GM20431 (cell line): ENCODE results near the gene NRG3.
"Not testable (repeated sequence)": the region's sequence is repeated elsewhere in the genome, so short reads cannot be mapped to it uniquely, and the experiment has no call there.

Experiments used
- in situ Hi-C: fragments of 300-500 bp; cut with MseI, MboI; formaldehyde crosslinking; loops from one replicate; pipeline ENCODE4 v1.15.0; 2020; ENCODE audit warnings: low sequenced_read_pairs; ENCODE audit not compliant: unreplicated experiment

Gene NRG3

GRCh38 chr10:82321724-82322123 lies 446.7 kb downstream of the NRG3 start:
- in situ Hi-C loops = no loop called here

GRCh38 chr10:82331716-82332115 lies 456.7 kb downstream of the NRG3 start:
- in situ Hi-C loops = no loop called here

DNA sequence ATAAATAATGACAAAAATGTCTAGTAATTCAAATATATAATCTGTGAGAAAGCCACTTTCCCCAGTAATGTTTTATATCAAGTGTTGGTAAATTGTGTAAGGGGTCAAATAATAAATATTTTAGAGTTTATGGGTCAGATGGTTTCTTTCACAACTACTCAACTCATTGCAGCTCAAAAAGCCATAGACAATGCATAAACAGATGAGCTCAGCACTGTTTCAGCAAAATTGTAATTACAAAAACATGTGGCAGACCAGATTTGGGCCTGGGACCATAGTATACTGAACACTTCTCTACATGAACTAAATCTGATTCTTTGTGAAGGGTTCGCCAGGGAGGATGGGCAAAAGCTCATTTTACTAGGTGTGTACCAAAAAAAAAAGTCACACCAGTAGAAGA lies 460.8 kb downstream of the NRG3 start:
- in situ Hi-C loops = no loop called here

- in situ Hi-C loops = no loop called here
These were observed 465.2 kb downstream of the NRG3 start for GRCh38 chr10:82340166-82340565.

DNA sequence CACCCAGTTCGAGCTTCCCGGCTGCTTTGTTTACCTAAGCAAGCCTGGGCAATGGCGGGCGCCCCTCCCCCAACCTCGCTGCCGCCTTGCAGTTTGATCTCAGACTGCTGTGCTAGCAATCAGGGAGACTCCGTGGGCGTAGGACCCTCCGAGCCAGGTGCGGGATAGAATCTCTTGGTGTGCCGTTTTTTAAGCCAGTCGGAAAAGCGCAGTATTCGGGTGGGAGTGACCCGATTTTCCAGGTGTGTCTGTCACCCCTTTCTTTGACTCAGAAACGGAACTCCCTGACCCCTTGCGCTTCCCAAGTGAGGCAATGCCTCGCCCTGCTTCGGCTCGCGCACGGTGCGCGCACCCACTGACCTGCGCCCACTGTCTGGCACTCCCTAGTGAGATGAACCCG lies 474.6 kb downstream of the NRG3 start:
- in situ Hi-C loops = not testable (repeated sequence)

GRCh38 chr10:82353381-82353780 lies 478.4 kb downstream of the NRG3 start:
- in situ Hi-C loops = no loop called here

- in situ Hi-C loops = no loop called here
These were observed 483.6 kb downstream of the NRG3 start for GRCh38 chr10:82358486-82359099.

DNA sequence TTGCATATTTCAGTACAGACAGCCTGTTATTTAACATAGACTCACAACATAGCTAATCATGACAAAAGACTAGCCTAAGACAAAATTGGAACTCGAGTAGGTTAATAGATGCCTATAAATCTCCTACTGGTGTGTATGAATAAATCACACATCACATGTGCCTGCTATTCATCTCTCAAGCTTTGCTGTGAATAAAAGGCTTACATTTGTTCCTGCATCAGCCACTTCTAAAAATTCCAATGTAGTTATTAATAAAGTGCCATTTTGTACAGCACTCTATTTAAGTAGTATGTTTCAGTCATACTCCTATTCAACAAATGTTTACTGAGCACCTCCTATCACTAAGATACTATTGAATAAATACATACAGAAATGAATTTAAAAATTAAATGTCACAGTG lies 486.3 kb downstream of the NRG3 start:
- in situ Hi-C loops = no loop called here

DNA sequence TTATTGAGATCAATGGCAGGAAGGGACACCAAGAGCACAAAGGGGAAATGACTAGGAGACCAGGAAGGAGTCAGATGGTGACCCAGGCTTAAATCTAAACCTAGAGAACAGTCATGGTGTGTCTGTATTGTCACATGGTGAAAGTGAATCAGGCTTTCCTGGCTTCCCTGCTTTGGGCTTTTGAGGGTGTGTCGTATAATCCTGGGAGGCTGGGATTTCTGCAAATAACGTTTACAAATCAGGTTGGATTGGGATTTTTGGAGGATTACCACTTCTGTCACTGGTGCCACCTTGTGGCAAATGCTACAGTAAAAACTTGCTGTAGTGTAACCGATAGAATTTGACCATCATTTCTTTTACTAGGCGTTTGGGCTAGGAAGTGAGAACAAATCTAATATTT lies 502.6 kb downstream of the NRG3 start:
- in situ Hi-C loops = no loop called here

GRCh38 chr10:82378146-82378545 lies 503.2 kb downstream of the NRG3 start:
- in situ Hi-C loops = no loop called here

GRCh38 chr10:82383350-82383749 lies 508.4 kb downstream of the NRG3 start:
- in situ Hi-C loops = no loop called here

DNA sequence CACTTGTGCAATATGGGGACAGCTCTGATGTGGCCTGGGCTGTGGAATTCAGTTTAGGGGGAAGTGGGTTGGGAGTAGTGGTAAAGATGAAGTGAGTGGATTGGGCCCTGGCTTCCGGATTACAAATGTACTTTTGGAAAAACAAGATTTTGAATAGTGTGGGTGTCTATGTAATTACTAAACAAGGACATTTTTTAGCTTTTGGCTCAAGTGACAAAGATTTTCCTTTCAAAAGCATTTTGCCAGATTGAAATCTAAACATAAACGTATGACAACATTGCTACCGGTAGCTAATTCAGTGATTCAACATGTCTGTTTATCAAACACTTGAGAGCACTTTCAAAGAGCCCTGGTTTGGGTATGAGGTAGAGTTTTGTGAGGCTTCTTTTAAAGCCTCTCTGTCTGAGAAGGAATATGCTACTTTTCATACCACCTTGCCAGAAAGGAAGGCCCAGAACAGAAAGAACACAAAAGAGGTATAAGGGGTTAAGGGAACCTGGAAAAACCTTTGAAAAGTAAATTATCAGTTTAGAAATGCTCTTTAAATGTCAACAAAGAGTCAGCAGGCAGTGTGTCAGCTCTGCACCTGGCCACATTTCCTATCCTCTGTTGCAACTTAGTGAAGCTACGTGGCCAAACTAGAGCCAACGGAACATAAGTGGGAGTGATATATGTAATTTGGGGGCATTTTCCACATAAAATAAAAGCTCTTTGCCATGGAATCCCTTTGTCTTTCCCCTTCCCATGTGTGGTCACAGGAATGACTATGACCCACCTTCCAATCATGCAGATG lies 516.1 kb downstream of the NRG3 start:
- in situ Hi-C loops = no loop called here

DNA sequence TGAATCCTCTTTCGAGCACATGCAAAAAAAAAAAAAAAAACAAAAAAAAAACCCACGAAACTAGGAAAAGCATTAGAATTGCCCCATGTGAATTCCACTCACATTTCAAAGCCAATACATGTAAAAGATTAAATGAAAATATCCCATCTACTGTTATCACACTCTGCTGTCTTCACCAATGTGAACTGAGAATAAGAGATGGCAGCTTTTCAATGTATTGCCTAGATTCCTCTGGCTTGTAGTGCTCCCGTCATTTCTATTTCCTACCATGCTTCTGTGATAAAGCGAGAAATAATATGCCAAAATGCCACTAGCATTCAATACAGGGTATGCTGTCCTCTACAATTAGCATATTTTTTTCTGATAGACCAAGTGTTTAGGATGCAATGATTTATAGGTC lies 517.0 kb downstream of the NRG3 start:
- in situ Hi-C loops = no loop called here

DNA sequence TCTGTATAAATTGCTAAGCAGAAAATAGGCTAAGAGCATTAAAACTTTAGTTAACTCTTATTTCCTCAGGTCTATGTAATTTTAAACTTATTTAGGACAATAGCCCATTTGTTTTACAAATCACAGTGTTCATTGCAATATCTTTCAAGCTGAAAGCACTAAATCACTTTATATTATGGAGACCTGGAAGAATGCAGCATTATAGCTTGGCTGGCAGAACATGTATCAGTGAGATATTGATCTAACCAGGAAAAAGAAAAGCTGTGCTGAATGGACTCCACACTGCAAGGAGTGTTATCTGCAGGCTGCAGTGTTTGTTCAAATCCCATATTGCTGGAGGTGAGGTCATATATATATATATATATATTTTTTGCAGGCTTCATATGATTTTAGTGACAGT lies 517.5 kb downstream of the NRG3 start:
- in situ Hi-C loops = no loop called here

DNA sequence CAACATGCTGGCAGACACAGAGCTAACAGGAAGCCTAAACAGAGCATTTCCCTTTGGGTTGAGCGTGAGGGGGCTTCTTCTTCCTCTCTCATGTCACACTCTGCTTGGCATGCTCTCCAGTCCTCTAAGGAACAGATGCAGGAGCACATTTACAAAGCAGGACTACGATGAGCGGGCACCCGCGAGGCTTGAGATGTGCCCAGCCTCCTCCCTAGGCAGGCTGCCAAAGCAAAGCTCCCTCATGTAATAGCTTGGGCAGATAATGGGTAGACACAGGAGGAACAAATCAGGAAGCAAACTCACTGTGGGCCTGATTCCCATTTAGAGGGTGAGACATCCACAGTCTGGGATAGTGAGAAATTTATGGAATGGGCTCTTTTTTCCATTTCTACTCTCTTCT lies 519.1 kb downstream of the NRG3 start:
- in situ Hi-C loops = no loop called here

GRCh38 chr10:82394987-82395386 lies 520.0 kb downstream of the NRG3 start:
- in situ Hi-C loops = no loop called here

DNA sequence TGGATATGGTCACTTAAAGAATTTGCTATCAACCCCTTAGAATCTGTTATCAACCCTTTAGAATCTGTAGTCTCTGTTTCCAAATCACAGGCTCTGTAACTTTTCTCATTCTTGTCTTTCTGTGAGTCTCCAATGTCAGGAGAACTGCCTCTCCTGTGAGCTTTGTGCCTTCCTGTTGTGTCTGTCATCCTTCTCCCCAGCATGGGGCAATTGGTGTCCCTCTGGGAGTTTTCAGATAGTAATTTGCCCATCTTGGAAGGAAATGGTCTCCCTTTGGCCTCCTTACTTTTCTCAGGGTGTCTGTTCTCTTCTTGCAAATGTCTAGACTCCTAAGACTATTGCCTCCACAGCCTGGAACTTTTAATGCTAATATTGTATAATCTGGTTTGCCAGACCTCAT lies 521.9 kb downstream of the NRG3 start:
- in situ Hi-C loops = no loop called here

GRCh38 chr10:82397854-82398253 lies 522.9 kb downstream of the NRG3 start:
- in situ Hi-C loops = no loop called here

GRCh38 chr10:82399850-82400249 lies 524.9 kb downstream of the NRG3 start:
- in situ Hi-C loops = no loop called here

DNA sequence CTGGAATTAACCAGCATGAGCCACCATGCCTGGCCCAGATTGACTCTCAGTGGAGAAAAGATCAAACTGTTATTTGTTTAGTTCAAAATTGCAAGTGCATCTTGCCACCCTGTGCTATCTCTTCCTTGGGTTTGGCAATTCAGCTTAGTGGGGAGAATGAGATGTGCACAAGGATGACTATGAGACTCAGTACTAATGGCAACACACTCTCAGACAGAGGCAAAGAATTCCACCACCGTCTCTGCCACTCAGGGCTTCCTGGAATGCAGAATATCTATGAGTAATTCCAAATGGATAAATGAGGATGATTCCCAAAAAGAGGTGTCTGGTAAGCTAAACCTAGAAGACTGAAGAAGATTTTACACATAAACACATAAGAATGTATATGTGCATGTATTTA lies 525.8 kb downstream of the NRG3 start:
- in situ Hi-C loops = no loop called here

- in situ Hi-C loops = no loop called here
These were observed 528.0 kb downstream of the NRG3 start for GRCh38 chr10:82402906-82403401.

DNA sequence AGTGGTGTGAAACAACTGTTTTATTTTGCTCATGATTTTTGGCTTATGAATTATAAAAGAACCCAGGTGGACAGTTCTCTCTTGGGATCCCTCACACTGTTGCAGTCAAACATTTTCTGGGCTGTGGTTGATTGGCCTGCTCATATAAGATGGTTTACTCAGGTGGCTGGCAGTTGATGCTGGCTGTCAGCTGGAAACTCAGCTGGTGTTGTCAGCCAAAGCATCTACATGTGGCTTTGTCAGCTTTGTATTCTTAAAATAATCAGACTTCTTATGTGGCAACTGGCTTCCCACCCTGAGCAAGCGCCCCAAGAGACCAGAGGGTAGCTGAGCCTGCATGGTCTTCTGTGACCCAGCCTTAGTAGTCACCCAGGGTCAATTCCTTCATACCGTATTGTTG lies 534.7 kb downstream of the NRG3 start:
- in situ Hi-C loops = no loop called here
